CD4-positive, alpha-beta T cell treated with Interleukin-21 for 1 hour (primary cell): ENCODE results near the gene SCO2.

Experiments
- DNase-seq: peaks from one replicate; pipeline ENCODE4 v3.0.0-alpha.2; 2020

Gene SCO2

DNA sequence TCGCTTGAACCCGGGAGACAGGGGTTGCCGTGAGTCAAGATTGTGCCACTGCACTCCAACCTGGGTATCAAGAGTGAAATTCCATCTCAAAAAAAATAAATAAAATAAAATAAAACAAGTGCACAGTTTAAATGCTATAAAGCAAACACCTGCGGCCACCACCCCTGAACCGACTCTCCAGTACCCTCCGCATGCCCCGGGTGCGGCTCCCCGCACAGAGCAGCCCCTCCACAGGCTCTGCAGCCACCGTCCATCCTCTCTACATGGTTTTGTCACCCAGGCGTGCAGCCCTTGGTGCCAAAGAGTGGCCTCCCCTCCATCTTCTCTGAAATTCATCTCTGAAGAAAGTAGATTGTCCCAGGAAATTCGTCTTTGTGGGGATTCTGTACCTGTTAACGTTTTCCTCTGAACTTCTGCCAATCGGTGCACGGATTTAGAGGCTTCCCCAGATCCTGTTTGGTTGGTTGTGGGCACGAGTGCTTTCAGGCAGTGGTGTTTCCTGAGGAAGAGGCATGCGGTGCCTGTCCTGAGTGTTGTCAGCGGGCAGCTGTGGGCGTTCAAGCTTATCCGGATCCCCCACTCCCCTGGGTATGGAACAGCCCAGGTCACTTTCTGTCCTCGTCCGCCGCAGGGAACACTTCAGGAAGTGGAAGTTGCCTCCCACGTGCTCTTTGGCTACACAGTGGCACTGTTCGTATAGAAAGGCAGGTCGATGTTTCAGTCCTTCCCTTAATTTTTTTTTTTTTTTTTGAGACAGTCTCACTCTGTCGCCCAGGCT lies 34.7 kb downstream of the SCO2 start:
- no peak for DNase-seq

DNA sequence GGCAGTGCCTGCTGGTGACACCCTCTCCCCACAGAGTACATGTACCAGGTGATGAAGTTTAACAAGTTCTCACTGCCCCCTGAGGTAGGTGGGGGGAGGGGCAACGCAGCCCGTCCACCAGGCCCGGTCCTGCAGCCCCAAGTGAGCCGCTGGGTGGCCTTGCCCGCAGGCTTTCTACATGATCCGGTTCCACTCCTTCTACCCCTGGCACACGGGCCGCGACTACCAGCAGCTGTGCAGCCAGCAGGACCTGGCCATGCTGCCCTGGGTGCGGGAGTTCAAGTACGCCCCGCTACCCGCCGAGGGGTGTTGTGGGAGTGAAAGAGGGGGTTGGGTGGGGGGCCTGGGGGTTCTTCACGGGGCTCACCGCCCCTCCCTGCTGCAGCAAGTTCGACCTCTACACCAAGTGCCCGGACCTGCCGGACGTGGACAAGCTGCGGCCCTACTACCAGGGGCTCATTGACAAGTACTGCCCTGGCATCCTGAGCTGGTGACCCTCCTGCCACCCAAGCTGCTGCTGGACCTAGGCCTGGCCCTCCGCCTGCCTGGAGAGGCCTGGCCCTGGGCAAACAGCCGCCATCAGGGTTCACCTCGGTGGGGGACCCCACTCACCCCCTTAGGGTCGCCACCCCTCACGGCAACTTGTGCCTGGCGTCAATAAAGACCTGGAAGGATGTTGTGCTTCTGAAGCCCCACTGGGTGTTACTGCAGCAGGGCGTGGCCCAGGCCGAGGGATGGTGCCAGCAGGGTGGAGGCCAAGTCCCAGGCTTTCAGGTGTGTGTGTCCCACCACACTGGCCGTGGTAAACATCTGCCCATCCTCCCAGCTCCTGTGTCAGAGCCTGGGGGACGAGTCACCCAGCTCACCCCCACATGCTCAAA lies 35.8 kb downstream of the SCO2 start:
- DNase-seq = no peak

DNA sequence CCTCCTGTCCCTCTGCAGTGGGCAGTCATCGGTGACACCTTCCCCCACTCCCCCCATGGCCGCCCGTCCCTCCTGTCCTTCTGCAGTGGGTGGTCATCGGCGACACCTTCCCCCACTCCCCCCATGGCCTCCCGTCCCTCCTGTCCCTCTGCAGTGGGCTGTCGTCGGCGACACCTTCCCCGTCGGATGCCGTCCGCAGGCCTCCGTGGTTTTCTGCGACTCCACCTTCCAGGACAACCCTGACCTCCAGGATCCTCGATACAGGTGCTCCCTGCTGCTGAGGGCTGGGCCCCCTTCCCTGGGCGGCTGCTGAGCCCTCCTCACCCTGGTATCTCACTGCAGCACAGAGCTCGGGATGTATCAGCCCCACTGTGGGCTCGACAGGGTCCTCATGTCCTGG lies 36.5 kb downstream of the SCO2 start:
- DNase-seq = no peak

DNA sequence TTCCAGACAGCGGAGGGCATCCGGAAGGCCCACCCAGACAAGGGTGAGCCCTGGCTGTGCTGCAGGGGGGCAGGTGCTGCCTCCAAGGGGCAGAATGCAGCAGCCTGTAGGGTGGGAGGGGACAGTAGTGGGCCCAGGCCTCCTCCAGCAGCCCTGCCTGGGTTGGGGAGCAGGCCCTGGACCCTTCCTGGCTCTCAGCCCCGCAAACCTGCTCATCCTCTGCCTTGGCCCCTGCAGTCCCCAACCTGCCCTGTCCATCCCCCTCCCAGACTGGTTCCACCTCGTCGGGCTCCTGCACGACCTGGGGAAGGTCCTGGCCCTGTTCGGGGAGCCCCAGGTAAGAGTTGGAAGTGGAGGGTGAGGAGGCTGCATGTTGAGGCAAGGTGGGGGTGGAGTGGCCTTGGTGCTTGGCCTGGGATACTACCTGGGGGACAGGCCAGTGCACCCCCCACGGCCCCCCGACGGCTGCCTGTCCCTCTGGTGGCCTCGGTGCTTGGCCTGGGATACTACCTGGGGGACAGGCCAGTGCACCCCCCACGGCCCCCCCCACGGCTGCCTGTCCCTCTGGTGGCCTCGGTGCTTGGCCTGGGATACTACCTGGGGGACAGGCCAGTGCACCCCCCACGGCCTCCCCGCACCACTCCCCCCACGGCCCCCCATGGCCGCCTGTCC lies 37.3 kb downstream of the SCO2 start:
- DNase-seq = no peak

DNA sequence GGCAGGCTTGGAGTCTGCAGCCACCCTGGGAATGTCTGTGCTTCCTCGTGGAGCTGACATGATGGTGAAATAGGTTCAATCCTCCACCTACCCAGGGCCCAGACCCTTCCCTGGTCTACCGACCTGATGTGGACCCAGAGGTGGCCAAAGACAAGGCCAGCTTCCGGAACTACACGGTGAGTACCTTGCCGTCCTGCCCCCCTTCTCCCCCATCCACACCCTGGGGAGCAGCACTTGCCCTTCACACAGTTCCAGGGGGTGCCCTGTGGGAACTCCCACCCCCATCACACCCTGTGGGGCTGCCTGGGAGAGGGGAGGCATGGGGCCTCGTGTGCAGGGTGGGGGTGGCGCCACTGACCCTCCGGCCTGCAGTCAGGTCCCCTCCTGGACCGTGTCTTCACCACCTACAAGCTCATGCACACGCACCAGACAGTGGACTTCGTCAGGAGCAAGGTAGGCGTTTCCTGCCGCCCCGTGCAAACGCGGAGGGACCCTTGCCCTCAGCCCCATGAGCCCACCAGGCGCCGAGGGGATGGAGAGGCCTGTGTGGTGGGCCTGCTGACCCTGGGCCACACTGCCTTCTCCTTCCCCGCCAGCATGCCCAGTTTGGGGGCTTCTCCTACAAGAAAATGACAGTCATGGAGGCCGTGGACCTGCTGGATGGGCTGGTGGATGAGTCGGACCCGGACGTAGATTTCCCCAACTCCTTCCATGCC lies 38.0 kb downstream of the SCO2 start:
- DNase-seq = no peak

DNA sequence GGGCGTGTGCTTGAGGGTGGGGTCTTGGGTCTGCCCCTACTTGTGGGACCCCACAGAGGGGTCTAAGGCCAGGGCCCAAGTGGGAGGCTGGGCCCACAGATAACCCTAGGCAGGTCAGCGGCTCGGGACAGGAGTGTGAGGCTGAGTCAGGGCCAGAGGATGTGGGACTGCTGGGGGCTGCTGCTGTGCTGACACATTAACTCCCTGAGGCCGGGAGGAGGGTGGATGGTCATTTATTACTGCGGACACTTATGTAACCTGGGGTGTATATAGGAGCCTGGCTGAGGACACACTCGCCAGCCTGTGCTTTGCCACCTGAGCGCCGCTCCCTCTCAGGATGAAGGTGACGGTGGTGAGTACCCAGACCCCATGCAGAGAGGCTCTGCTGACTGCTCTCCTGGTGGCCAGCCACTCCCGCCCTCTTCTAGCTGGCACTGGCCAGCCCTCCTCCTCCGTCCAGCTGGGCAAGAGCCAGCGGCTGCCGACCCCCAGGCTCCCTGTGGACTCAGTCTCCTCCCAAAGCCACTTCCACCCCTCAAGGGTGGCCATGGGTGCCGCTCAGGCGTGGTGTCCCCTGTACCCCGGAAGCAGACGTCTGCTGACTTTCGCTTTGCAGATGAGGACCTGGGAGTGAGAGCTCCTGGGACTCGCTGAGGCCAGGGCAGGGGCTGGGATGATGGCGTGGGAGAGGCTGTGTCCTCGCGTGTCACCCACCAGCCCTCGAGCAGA lies 38.7 kb downstream of the SCO2 start, which contains the start of gene MIOX:
Gene MIOX (plus strand): TSS at position 299 of the 729 bp plus-strand sequence. CDS start 39 bp downstream, at position 338.
- no peak for DNase-seq

DNA sequence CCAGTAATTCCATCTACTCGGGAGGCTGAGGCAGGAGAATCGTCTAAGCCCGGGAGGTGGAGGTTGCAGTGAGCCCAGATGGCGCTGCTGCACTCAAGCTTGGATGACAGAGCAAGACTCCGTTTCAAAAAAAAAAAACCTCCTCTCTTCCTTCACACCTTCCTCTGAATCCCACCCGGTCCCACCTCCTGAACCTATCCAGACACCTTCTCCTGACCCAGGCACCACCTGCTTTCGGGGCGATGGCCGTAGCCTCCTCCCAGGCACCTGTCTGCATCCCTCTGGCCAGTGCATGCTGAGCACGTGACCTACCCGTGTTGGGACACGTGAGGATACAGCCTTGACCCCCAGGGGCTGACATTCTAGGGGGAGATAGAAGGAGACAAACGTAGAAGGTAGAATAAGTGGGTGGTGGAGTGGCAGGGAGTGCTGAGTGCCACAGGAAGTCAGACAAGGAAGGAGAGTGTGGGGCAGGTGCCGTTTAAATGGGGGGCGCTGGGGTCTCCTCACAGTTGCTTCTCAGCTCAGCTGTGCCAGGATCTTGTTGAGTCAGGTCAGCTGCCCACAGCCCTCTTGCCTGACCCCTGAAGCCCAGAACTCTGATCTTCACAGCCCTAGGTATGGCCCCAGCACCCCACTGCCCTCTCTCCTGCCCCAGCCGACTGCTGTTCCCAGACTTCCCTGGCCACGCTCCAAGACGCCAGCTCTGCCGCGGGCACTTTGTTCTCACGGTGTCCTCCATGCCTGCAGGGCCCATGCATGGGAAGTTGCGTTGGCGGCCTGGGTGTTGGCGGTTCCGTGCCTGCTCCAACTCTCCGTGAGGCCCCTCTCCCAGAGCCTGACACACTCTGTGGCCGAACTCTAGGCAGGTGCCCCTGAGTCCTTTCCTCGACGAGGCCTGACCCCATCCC lies 39.9 kb downstream of the SCO2 start:
- no peak for DNase-seq

DNA sequence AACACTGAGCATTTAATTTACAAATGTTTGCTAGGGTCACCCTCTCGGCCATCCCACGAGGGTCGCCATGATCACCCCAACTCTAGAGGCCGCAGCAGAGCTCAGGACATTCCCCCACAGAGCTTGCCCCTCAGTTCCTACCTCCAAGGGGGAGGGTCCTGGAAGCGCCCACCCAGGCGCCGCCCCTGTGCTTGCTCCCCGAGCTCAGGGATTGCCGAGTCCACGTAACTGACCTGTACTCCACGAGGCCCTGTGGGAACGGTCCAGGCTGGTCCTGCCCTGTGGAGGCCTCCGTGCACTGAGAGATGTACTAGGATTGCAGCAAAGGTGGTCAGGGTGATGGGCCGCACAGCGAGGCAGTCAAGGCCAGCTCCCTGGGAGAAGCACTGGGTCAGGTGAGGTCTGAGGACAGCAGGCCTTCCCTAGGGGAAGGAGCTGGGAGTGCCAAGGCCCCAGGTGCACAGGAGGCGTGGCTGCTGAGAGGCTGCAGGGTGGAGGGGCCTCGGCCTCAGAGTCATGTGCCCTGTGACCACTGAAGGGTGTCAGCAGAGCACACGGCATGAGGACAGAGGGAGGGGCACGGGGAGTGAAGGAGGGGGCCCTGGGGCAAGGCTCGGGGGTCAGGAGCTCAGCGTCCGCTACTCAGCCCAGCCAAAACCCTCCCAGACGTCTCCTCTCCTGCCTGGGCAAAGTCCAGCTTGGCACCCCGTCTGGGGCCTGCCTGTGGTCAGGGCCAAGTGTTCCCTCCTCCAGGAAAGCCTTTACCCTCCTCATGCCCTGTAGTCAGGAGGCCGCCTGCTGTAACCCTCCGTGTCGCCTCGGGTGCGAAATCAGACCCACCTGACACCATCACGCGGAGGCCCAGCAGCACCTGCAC lies 41.2 kb downstream of the SCO2 start:
- DNase-seq = no peak

DNA sequence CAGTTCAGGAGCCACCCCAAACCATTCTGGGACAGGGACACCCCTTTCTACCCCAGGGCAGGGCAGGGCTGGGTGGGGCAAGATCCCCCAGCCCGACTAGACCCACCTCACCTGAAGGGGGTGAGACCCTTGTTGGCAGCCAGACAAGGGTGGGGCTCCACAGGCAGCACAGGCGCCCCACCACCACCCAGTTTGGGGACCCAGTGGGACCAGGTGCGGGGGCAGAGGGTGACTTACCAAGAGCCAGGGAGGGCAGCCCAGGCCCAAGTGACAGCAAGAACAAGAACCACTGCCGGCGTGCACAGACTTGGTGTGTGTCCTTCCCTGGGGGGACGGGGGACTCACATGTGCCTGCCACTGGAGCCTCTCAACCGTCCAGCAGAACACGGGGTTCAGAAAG lies 41.8 kb downstream of the SCO2 start:
- DNase-seq = no peak

- no peak for DNase-seq
Measured at GRCh38 chr22:50483106-50483505, 42.3 kb downstream of the SCO2 start.

DNA sequence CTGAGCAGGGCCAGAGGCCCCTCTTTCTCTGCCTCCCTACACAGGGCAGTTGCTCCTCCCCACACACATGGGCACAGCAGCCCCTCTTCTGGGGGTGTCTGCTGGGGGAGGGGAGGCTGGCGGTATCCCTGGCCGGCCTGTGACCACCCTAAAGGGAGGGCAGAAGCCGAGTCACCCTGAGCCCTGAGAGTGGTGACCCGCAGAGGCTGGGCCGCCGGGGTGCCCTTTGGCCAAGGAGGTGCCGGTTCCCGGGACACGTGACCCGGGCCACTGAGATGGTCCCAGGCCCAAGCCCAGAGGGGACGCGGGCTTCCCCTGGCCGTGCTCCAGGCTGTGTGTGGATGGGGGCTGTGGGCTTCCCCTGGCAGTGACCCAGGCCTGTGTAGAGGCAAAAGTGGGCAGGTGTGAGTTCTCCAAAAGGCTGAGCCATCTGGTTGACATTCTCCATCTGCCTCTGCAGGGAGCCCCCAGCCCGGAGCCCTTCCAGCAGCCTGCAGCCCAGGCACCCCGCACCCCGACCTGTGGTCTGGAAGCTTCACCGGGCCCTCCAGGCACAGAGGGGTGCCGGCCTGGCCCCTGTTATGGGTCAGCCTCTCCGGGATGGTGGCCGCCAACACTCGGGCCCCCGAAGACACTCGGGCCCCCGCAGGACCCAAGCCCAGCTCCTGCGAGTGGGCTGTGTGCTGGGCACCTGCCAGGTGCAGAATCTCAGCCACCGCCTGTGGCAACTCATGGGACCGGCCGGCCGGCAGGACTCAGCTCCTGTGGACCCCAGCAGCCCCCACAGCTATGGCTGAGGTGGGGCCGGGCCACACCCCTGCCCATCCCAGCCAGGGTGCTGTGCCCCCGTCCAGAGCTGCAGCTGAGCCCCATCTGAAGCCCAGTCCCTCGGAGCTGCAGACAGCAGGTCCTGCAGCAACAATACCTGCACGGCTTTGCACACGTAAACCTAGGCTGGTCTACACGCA lies 43.0 kb downstream of the SCO2 start:
- DNase-seq = no peak

DNA sequence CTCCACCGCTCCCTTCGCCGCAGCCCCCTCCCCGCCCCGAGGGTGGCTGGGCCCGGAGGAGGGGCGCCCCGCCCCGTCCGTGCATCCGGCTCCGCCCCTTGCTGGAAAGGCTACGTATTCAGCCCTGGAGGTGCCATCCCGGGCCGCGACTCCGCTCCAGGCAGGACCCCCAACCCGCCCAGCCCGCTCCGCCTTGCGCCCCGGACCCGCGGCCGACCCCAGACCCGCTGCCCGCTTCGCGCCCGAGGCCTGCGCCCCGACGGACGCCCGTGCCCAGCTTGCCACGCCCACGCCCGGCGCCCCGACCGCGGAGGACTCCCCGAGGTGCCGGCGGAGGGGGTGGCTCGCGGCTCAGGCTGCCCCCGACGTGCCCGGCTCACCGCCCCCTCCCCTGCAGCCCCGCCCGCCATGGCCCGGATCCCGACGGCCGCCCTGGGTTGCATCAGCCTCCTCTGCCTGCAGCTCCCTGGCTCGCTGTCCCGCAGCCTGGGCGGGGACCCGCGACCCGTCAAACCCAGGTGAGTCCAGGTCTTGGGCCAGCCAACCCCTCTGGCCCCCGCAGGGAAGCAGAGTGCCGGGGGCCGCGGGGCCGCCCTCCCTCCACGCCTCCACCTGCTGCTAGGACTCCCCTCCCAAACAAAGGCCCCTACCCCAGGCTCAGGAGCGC lies 43.8 kb downstream of the SCO2 start, which contains the start of gene ADM2:
Gene ADM2 (plus strand): TSS at position 104 of the 667 bp plus-strand sequence. CDS start 305 bp downstream, at position 409.
- DNase-seq = peak; percentile 73

GRCh38 chr22:50481045-50481439 lies 44.4 kb downstream of the SCO2 start:
- no peak for DNase-seq

DNA sequence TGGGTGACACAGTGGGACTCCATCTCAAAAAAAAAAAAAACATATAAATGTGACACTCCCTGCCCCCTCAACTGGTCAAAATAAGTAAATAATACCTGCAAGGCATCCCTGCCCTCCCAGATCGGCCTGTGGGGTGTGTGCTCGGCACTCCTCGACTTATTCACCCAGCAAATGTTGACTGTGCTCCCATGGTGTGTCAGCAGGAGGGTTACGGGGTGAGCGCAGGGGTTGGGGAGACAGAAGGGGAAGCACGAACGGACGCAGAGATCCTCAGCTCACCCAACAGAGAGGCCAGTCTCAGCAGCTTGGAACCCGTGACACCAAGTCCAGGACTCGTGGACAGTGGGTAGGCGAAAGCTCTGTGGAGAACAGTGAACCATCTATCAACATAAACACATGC lies 45.7 kb downstream of the SCO2 start:
- no peak for DNase-seq

DNA sequence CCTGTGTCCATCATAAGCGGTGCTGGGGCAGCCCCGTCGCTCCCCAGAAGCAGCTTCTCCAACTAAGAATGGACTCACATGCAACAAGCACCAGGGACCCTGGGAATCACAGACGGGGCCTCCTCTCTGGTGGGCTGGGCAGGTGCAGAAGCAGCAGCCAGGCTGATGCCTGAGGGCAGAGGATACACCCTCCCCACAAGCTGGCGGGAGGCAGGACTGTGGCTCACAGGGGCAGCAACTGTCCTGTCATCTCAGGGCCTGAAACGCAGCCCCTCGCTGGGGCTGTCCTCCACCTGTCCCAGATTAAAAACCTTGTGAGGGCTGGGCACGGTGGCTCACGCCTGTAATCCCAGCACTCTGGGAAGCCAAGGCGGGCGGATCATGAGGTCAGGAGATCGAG lies 47.5 kb downstream of the SCO2 start:
- no peak for DNase-seq

DNA sequence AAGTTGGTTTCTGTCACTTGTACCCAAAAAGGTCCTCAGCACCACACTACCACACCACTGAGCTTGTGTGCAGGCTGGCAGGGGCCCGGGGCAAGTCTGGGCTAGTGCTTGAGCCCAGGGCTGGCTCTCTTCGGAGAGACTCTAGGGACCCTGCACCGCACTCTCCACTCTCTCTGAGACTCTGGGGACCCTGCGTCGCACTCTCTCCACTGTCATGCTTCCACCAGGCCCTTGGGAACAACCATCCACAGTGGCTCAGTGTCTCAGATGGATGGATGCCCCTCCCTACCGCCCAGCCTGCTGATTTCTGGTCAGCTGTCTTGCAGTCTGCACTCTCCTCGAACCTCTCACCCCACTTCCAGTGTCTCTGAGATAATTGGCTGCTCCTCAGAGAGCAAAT lies 48.5 kb downstream of the SCO2 start:
- DNase-seq = no peak

- no peak for DNase-seq
Measured at GRCh38 chr22:50475652-50476002, 49.8 kb downstream of the SCO2 start.
